ENCODE data around the gene NEU2. TPM values are rescaled to one million over a fixed set of nuclear protein-coding genes. Genes with fewer than 3 reads are reported as not detected.

Gene NEU2
- polyA plus RNA-seq, 1 experiment = not detected

GRCh38 chr2:233022561-233022960, 9.9 kb upstream of the NEU2 start:
- TF ChIP-seq CTCF (IDR thresholded peaks at IDR 0.05; ENCODE audit: insufficient read depth, low read depth, low read length) = no peak
- Histone ChIP-seq H3K4me3 (ENCODE audit: low read depth, low read length) (no peak overlapping the region), H3K36me3 (ENCODE audit: control insufficient read depth, insufficient read depth, low read length) (no peaks in the 10 kb centered on the region), H3K27me3 (ENCODE audit: control insufficient read depth, insufficient read depth, low read length) (no peaks in the 10 kb centered on the region; the same call in 1 of the 2 replicates)
- POLR2A ChIA-PET = no interaction called here
- CTCF ChIA-PET = interaction anchor here (1.4 kb wide), 1 partner anchor 32 kb away, joined by 4 read pairs; no protein-coding TSS in a partner anchor
- DNase-seq (ENCODE audit: low read depth) = no peak

- CTCF ChIA-PET = interaction anchor here (0.9 to 1.4 kb wide), 2 partner anchors 8 to 31 kb away, joined by 3 to 4 read pairs; no protein-coding TSS in a partner anchor
- no peak for DNase-seq (ENCODE audit: low read depth)
- H3K4me3 ChIP-seq (ENCODE audit: low read depth, low read length) = no peak overlapping the region
- no peak for TF ChIP-seq CTCF (IDR thresholded peaks at IDR 0.05; ENCODE audit: insufficient read depth, low read depth, low read length)
- no peaks in the 10 kb centered on the region for H3K36me3 ChIP-seq (ENCODE audit: control insufficient read depth, insufficient read depth, low read length)
- H3K27me3 ChIP-seq (ENCODE audit: control insufficient read depth, insufficient read depth, low read length) = no peaks in the 10 kb centered on the region; the same call in 1 of the 2 replicates
- POLR2A ChIA-PET = no interaction called here
Measured at GRCh38 chr2:233023007-233023760, 9.3 kb upstream of the NEU2 start.

- Histone ChIP-seq H3K36me3 (ENCODE audit: control insufficient read depth, insufficient read depth, low read length) (no peaks in the 10 kb centered on the region), H3K4me3 (ENCODE audit: low read depth, low read length) (no peak overlapping the region), H3K27me3 (ENCODE audit: control insufficient read depth, insufficient read depth, low read length) (no peaks in the 10 kb centered on the region; the same call in 1 of the 2 replicates)
- no peak for TF ChIP-seq CTCF (IDR thresholded peaks at IDR 0.05; ENCODE audit: insufficient read depth, low read depth, low read length)
- ChIA-PET CTCF (interaction anchor here (0.9 kb wide), 1 partner anchor 7 kb away, joined by 3 read pairs; no protein-coding TSS in a partner anchor), POLR2A (no interaction called here)
- DNase-seq (ENCODE audit: low read depth) = no peak
Measured at GRCh38 chr2:233023761-233024410, 8.6 kb upstream of the NEU2 start.

GRCh38 chr2:233025706-233026105, 6.8 kb upstream of the NEU2 start:
- no peak for TF ChIP-seq CTCF (IDR thresholded peaks at IDR 0.05; ENCODE audit: insufficient read depth, low read depth, low read length)
- Histone ChIP-seq H3K36me3 (ENCODE audit: control insufficient read depth, insufficient read depth, low read length) (no peaks in the 10 kb centered on the region), H3K27me3 (ENCODE audit: control insufficient read depth, insufficient read depth, low read length) (no peaks in the 10 kb centered on the region; the same call in 1 of the 2 replicates), H3K4me3 (ENCODE audit: low read depth, low read length) (no peak overlapping the region)
- POLR2A ChIA-PET = no interaction called here
- CTCF ChIA-PET = interaction anchor here (0.9 to 1.5 kb wide), 2 partner anchors 28 to 46 kb away, joined by 4 to 6 read pairs; no protein-coding TSS in a partner anchor
- no peak for DNase-seq (ENCODE audit: low read depth)

GRCh38 chr2:233026198-233026813, 6.2 kb upstream of the NEU2 start:
- CTCF ChIA-PET = interaction anchor here (0.7 to 1.5 kb wide), 3 partner anchors 28 to 46 kb away, joined by 3 to 6 read pairs (median 4); no protein-coding TSS in a partner anchor
- Histone ChIP-seq H3K36me3 (ENCODE audit: control insufficient read depth, insufficient read depth, low read length) (no peaks in the 10 kb centered on the region), H3K27me3 (ENCODE audit: control insufficient read depth, insufficient read depth, low read length) (no peaks in the 10 kb centered on the region; the same call in 1 of the 2 replicates), H3K4me3 (ENCODE audit: low read depth, low read length) (no peak overlapping the region)
- POLR2A ChIA-PET = no interaction called here
- DNase-seq (ENCODE audit: low read depth) = peak; percentile 40
- no peak for TF ChIP-seq CTCF (IDR thresholded peaks at IDR 0.05; ENCODE audit: insufficient read depth, low read depth, low read length)
